ENCODE results near the gene MZB1.

Gene MZB1

GRCh38 chr5:139371482-139372435 is 18.0 kb downstream of the MZB1 start:
- no peak overlapping the region for H3K4me3 ChIP-seq (ENCODE audit: low read depth, low read length)
- no peak for TF ChIP-seq CTCF (IDR thresholded peaks at IDR 0.05; ENCODE audit: low read depth, low read length)

GRCh38 chr5:139369181-139369580 is 20.5 kb downstream of the MZB1 start:
- no peak overlapping the region for H3K4me3 ChIP-seq (ENCODE audit: low read depth, low read length)
- no peak for TF ChIP-seq CTCF (IDR thresholded peaks at IDR 0.05; ENCODE audit: low read depth, low read length)

- no peak overlapping the region for H3K4me3 ChIP-seq (ENCODE audit: low read depth, low read length)
- no peak for TF ChIP-seq CTCF (IDR thresholded peaks at IDR 0.05; ENCODE audit: low read depth, low read length)
These were observed 21.1 kb downstream of the MZB1 start for GRCh38 chr5:139368613-139369012.

- TF ChIP-seq CTCF (IDR thresholded peaks at IDR 0.05; ENCODE audit: low read depth, low read length) = no peak
- H3K4me3 ChIP-seq (ENCODE audit: low read depth, low read length) = no peak overlapping the region
These were observed 25.2 kb downstream of the MZB1 start for GRCh38 chr5:139364466-139364865.

GRCh38 chr5:139363937-139364336 is 25.8 kb downstream of the MZB1 start:
- no peak overlapping the region for H3K4me3 ChIP-seq (ENCODE audit: low read depth, low read length)

GRCh38 chr5:139361835-139362429 is 27.8 kb downstream of the MZB1 start:
- no peak overlapping the region for H3K4me3 ChIP-seq (ENCODE audit: low read depth, low read length)
- no peak for TF ChIP-seq CTCF (IDR thresholded peaks at IDR 0.05; ENCODE audit: low read depth, low read length)

More at GRCh38 chr5:139363937-139364336, 25.8 kb downstream of the MZB1 start:
- no peak for TF ChIP-seq CTCF (IDR thresholded peaks at IDR 0.05; ENCODE audit: low read depth, low read length)

GRCh38 chr5:139360384-139360783 is 29.3 kb downstream of the MZB1 start:
- TF ChIP-seq CTCF (IDR thresholded peaks at IDR 0.05; ENCODE audit: low read depth, low read length) = no peak
- H3K4me3 ChIP-seq (ENCODE audit: low read depth, low read length) = no peak overlapping the region

All from WI38 (cell line).